Eye (tissue), 1 donor: ENCODE results near the gene KRTAP5-1.

Source experiments
- DNase-seq: peaks from one replicate; pipeline ENCODE4 v3.0.0-alpha.2; 2015

Gene KRTAP5-1

DNA sequence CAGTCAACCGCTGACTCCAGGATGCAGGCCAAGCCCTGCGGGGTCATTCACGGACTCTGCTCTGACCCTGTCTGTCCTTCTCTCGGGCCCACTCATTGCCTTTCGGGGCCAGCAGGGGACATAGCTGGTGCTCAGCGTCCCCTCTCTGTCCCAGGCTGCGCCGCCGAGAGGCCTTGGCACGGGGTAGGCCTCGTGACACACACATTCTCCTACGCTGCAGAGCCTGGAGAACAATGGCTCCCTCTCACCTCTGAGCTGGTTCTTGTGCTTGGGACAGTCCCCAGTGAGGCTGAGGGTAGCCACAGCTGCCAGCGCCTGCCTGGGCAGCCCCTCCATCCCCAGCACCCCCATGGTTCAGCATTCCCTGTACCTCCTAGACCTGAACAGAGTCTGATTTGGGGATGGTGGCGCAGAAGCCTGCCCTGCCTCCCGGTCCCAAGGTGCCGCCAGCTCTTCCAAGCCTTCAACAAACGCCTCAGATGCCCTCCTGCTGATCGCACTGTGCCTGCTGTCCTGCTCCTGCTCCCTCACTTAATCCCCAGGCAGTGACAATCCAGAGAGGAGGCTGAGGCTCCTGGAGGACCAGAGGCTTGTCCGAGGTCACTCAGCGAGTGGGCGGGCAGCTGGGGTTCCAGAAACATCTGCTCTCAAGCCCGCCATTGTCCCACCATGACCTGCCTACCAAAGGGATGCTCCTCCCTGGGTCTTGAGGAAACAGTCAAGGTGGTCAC is 43.4 kb downstream of the KRTAP5-1 start:
- DNase-seq, result no peak

DNA sequence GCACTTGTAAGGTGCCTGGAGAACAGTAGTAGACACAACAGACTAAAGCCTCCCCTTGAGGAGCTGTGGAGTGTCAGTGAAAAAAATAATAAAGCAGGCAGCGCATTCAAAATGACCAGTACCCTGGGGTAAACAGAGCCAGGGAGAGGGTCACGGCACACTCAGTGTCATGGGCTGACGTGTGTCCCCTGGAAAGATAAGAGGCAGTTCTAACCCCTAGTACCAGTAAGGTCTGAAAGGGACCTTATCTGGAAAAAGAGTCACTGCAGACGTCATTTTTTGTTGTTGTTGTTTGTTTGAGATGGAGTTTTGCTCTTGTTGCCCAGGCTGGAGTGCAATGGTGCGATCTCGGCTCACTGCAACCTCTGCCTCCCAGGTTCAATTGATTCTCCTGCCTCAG is 45.0 kb downstream of the KRTAP5-1 start:
- no peak for DNase-seq

DNA sequence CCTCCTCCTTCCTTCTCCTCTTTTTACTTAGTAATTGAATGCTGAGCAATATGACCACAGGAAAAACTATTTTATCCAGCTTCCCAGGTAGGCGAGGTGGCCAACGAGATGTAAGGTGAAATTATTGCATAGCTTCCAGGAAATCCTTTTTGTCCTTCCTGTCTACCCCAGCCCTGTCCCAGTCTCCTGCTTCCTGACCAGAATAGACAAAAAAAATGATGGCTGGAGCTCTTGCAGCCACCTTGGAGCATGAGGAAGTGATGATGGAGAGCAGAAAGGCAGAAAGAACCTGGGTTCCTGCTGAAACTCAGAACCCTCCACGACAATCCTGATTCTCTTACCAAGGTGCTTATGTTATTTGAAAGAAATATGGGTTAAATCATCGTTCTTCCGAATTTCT is 46.9 kb downstream of the KRTAP5-1 start:
- no peak for DNase-seq

DNA sequence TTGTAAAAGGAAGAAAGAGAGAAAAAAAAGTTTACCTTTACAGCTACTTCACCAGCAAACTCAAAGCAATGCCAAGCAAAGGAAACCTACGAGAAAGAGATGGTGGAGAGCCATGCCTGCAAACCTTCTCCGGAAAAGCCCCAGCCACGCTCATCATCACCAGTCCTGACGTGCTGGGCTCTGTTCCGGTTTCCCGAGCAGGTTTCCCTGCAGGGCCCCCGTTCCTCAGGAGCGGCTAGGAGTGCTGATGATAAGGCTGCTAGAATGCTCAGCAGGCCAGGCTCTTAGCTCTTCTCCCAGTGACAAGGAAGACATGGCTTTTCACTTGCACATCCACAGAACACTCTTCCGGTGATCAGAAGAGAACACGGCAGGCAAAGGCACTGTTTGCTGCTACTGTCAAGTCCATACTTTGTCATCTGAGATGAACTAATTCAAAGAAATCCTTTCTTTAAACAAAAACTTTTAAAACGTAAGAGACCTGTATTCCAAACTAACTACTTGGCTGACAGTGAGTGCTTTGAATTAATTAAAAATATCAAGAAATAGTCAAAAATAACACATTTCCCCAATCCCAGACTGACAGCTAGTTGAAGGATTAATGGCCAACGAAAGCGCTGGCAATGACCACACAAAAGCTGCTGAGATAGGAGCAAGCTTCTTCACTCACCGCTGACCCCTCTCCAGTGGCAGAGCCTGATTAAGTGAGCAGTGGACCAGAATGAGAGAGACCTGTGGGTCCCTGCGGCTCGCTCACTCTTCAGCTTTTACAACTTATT is 48.8 kb downstream of the KRTAP5-1 start:
- DNase-seq, result no peak

DNA sequence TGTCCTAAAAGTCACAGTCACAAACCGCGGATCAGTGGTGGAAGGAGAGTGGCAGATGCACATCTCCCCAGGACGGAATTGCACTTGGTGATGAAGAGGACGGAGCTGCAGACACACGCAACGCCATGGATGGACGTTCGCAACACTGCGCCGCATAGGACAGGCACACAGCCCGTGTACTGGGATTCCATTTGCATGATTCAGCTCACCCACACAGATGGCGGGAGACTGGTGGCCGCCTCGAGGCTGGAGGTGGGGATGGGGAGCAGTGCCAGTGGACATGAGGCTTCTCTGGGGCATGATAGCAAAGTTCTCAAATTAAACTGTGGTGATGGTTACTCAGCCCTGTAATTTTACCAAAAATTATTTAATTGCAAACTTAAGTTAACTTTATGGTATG is 50.4 kb downstream of the KRTAP5-1 start:
- no peak for DNase-seq
